B cell (primary cell): ENCODE results near the gene PATZ1.

Experiments used
- EZH2 ChIP-seq: IDR thresholded peaks from 2 replicates; pipeline ENCODE4 v1.6.1; 2012; ENCODE audit warnings: borderline replicate concordance, low read depth, mild to moderate bottlenecking, moderate library complexity, low read length; ENCODE audit not compliant: insufficient read depth, poor library complexity, severe bottlenecking
- TF ChIP-seq, protein P1 (sequence below): fragments of 200-600 bp; IDR thresholded peaks from one replicate; pipeline ENCODE4 v1.8.0; 2022; ENCODE audit warnings: antibody characterized with exemption, mild to moderate bottlenecking

DNA sequence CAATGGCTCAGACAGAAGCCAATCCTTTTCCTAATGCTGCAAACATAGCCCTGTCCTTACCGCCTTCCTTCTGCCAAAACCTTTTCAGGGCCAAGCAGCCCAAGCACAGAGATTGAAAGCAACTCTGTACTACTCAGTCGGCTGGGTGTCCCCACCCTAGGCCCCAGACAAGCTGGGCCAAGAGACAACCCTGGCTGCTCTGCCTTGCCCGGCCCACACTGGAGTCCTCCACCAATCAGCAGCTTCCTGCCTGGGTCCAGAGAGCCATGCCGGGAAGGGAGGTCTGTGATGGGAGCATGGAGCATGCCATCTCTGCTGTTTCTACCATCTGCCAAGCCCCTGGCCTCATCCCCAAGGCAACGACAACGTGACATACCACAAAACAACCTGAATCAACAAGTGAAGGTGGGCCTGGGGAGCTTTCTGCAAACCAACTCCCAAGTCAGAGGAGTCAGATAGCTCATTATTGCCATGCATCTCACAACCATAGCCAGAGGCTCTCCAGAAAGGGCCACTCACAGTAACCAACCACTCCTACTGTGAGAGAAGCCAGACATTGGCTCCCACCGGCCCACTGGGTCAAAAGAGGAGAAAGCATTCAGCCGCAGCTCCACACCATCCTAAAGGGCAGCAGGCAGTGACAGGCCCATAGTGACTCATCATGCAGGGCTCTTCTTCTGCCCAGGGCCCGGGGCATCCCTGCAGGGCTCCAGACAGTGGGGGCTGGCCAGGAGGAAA is 18.2 kb downstream of the PATZ1 start:
- TF ChIP-seq, protein P1, sequence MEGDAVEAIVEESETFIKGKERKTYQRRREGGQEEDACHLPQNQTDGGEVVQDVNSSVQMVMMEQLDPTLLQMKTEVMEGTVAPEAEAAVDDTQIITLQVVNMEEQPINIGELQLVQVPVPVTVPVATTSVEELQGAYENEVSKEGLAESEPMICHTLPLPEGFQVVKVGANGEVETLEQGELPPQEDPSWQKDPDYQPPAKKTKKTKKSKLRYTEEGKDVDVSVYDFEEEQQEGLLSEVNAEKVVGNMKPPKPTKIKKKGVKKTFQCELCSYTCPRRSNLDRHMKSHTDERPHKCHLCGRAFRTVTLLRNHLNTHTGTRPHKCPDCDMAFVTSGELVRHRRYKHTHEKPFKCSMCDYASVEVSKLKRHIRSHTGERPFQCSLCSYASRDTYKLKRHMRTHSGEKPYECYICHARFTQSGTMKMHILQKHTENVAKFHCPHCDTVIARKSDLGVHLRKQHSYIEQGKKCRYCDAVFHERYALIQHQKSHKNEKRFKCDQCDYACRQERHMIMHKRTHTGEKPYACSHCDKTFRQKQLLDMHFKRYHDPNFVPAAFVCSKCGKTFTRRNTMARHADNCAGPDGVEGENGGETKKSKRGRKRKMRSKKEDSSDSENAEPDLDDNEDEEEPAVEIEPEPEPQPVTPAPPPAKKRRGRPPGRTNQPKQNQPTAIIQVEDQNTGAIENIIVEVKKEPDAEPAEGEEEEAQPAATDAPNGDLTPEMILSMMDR = no peak
- TF ChIP-seq EZH2 = no peak
